ENCODE data around the gene NAA15.
"Not testable (repeated sequence)": the region's sequence is repeated elsewhere in the genome, so short reads cannot be mapped to it uniquely, and the experiment has no call there.

Gene NAA15

DNA sequence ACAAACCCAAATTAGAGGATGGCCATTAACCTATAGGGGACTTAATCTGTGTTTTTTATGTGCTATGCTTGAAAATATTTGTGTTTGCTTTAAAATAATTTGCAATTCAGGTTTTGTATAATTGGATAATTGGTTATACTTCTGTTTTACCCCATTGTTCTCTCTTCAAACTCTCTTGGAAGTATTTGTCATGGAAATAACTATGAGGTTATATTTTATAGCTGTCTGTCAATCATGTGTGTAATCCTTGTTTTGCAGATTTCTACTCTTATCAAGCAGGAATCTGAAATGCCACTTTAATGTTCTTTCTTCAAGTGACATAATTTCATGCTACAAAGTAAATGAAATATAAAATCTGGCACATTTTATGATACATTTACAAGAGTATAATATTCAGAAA is 16.3 kb downstream of the NAA15 start:
- Histone ChIP-seq H3K27me3 (no peaks in the 10 kb centered on the region), H3K4me1 (peaks cover 11 to 55% (median 13%) of the 10 kb centered on the region in 10 experiments), H3K9ac (no peak overlapping the region), H3K27ac (no peak overlapping the region), H4K20me1 (peaks cover 38 to 100% (median 93%) of the 10 kb centered on the region in 11 experiments; a peak in 21 of 22 replicates), H3K9me3 (replicated peaks in 1 of 11) (peaks cover 0 to 66% (median 52%) of the 10 kb centered on the region in 11 experiments; a peak in 18 of 22 replicates), H3K4me3 (no peak overlapping the region), H3K4me2 (no peak overlapping the region), H3K36me3 (peaks cover 0 to 81% (median 74%) of the 10 kb centered on the region in 11 experiments; a peak in 19 of 22 replicates)
- TF ChIP-seq Cebpa-rat (IDR thresholded peaks at IDR 0.05), result no peak

DNA sequence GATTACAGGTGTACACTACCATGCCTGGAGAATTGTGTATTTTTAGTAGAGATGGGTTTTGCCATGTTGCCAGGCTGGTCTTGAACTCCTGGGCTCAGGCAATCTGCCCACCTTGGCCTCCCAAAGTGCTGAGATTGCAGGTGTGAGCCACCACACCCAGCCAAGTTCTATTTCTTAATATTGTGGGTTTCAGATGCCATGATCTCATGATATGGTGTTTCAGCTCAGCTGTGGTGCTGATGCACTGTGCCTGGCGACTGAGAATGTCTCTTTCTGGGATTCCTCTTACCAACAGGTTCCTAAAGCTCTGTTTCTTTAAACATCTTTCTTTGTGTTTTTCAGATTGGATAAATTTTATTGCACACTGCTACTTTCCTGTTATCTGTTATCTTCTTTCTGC is 18.3 kb downstream of the NAA15 start:
- Histone ChIP-seq H3K36me3 (peaks cover 0 to 75% (median 60%) of the 10 kb centered on the region in 11 experiments; a peak in 19 of 22 replicates), H4K20me1 (peaks cover 44 to 100% (median 93%) of the 10 kb centered on the region in 11 experiments; a peak in 21 of 22 replicates), H3K4me2 (no peak overlapping the region), H3K4me1 (peaks cover 0 to 55% (median 0%) of the 10 kb centered on the region in 10 experiments; a peak in 8 of 20 replicates), H3K27ac (no peak overlapping the region), H3K4me3 (no peak overlapping the region), H3K9me3 (replicated peaks in 1 of 11) (peaks cover 0 to 55% (median 47%) of the 10 kb centered on the region in 11 experiments; a peak in 18 of 22 replicates), H3K27me3 (no peaks in the 10 kb centered on the region), H3K9ac (no peak overlapping the region)
- no peak for TF ChIP-seq Cebpa-rat (IDR thresholded peaks at IDR 0.05)

DNA sequence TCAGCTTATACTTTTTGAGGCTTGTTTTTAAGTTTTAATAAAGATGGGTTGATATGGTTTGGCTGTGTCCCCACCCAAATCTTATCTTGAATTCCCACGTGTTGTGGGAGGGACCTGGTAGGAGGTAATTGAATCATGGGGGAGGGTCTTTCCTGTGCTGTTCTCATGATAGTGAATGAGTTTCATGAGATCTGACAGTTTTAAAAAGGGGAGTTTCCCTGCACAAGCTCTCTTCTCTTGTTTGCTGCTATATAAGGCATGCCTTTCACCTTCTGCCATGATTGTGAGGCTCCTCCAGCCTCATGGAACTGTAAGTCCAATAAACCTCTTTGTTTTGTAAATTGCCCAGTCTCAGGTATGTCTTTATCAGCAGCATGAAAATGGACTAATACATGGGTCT is 20.8 kb downstream of the NAA15 start:
- not testable (repeated sequence) for H3K9ac ChIP-seq, H3K27me3 ChIP-seq, H3K27ac ChIP-seq, H3K4me2 ChIP-seq, H3K4me3 ChIP-seq
- Histone ChIP-seq H3K36me3 (peaks cover 3 to 74% (median 51%) of the 10 kb centered on the region in 11 experiments; a peak in 21 of 22 replicates), H3K4me1 (peaks cover 0 to 37% (median 0%) of the 10 kb centered on the region in 10 experiments; a peak in 7 of 20 replicates), H3K9me3 (replicated peaks in 1 of 11) (peaks cover 0 to 37% (median 26%) of the 10 kb centered on the region in 11 experiments; a peak in 17 of 22 replicates), H4K20me1 (peaks cover 57 to 100% (median 100%) of the 10 kb centered on the region in 11 experiments; a peak in 21 of 22 replicates)

- peaks cover 0 to 32% (median 0%) of the 10 kb centered on the region in 10 experiments; a peak in 6 of 20 replicates for H3K4me1 ChIP-seq
- H3K4me2 ChIP-seq, H3K27me3 ChIP-seq, H3K4me3 ChIP-seq, H3K27ac ChIP-seq, H3K9ac ChIP-seq: not testable (repeated sequence)
- peaks cover 0 to 37% (median 26%) of the 10 kb centered on the region in 11 experiments; a peak in 18 of 22 replicates for H3K9me3 ChIP-seq (replicated peaks in 1 of 11)
- peaks cover 8 to 74% (median 51%) of the 10 kb centered on the region in 11 experiments; a peak in 21 of 22 replicates for H3K36me3 ChIP-seq
- peaks cover 55 to 100% (median 100%) of the 10 kb centered on the region in 11 experiments; a peak in 21 of 22 replicates for H4K20me1 ChIP-seq
Measured at GRCh38 chr4:139322541-139322940, 21.2 kb downstream of the NAA15 start.

DNA sequence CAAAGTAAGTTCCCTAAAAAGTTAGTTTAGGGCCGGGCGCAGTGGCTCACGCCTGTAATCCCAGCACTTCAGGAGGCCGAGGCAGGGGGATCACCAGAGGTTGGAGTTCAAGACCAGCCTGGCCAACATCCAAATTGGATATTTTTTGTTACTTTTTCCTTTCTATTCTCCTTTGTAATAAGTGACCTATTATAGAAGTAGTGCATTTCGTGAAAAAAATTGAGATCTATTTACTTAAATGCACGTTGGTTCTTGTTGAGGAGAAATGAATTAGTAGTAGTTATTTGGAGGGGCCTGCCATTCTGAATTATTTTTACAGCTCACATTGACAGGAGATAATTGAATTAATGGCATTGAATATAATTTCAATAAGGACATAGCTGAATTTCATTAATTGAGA is 23.3 kb downstream of the NAA15 start:
- Histone ChIP-seq H3K36me3 (peaks cover 24 to 74% (median 54%) of the 10 kb centered on the region in 11 experiments), H3K4me1 (peaks cover 0 to 26% (median 0%) of the 10 kb centered on the region in 10 experiments; a peak in 6 of 20 replicates), H3K9me3 (replicated peaks in 1 of 11) (peaks cover 0 to 41% (median 33%) of the 10 kb centered on the region in 11 experiments; a peak in 19 of 22 replicates), H3K27me3 (no peaks in the 10 kb centered on the region), H3K4me3 (no peak overlapping the region), H3K4me2 (no peak overlapping the region), H3K27ac (no peak overlapping the region), H4K20me1 (peaks cover 53 to 100% (median 99%) of the 10 kb centered on the region in 11 experiments; a peak in 21 of 22 replicates), H3K9ac (no peak overlapping the region)
- no peak for TF ChIP-seq Cebpa-rat (IDR thresholded peaks at IDR 0.05)

DNA sequence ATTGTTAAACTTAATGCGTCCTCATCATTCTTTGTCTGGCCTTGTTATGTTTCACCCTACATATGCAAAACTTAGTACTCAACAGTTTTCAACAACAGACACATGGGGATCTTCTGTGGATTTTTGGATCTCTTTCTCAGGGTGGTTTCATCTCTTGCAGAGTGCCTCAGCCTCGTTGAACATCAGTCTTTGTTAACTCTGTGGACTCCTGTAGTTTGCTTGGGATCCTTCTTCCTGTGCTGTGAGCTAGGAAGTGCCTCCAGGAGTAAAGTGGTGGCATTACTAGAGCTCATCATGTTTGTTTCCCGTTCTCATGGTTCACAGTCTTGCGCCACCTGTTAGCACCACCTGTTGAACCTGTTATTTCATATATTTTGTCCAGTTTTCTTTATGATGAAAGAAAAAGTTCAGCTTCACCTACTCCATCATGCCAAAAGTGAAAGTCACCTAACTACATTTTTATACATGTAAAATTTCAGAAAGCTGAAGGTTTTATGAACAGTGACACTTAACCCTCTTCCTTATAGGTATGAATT is 28.4 kb downstream of the NAA15 start:
- H3K9ac ChIP-seq, result no peak overlapping the region
- peak overlapping the region in 2 of 11 experiments; percentile 20 to 26; a peak in 1 of 22 replicates for H3K4me2 ChIP-seq

GRCh38 chr4:139330283-139330682 is 29.0 kb downstream of the NAA15 start:
- Histone ChIP-seq H3K9ac (no peak overlapping the region), H3K4me3 (no peak overlapping the region), H3K9me3 (replicated peaks in 1 of 11) (peaks cover 0 to 30% (median 27%) of the 10 kb centered on the region in 11 experiments; a peak in 19 of 22 replicates), H3K27me3 (no peaks in the 10 kb centered on the region), H3K4me1 (peaks cover 0 to 28% (median 0%) of the 10 kb centered on the region in 10 experiments; a peak in 7 of 20 replicates), H3K27ac (peak overlapping the region in 2 of 11 experiments; percentile 34 to 41; a peak in 3 of 22 replicates), H4K20me1 (peaks cover 55 to 100% (median 99%) of the 10 kb centered on the region in 11 experiments; a peak in 21 of 22 replicates), H3K36me3 (peaks cover 32 to 100% (median 82%) of the 10 kb centered on the region in 11 experiments), H3K4me2 (peak overlapping the region in 2 of 11 experiments; percentile 12 to 20; a peak in 3 of 22 replicates)
- TF ChIP-seq Cebpa-rat (IDR thresholded peaks at IDR 0.05), result no peak

More for the DNA sequence above, 28.4 kb downstream of the NAA15 start:
- no peak overlapping the region for H3K4me3 ChIP-seq
- H4K20me1 ChIP-seq, result peaks cover 60 to 100% (median 99%) of the 10 kb centered on the region in 11 experiments; a peak in 21 of 22 replicates
- 0 out of 22 replicates have a peak overlapping the region, but pooled peaks of 1 of the 11 experiments have one; percentile 41 for H3K27ac ChIP-seq
- H3K36me3 ChIP-seq, result peaks cover 29 to 97% (median 76%) of the 10 kb centered on the region in 11 experiments
- peaks cover 0 to 30% (median 27%) of the 10 kb centered on the region in 11 experiments; a peak in 19 of 22 replicates for H3K9me3 ChIP-seq (replicated peaks in 1 of 11)
- peaks cover 0 to 28% (median 0%) of the 10 kb centered on the region in 10 experiments; a peak in 7 of 20 replicates for H3K4me1 ChIP-seq
- TF ChIP-seq Cebpa-rat (IDR thresholded peaks at IDR 0.05), result no peak
- H3K27me3 ChIP-seq, result no peaks in the 10 kb centered on the region

- Histone ChIP-seq H3K27me3 (no peaks in the 10 kb centered on the region), H3K4me3 (no peak overlapping the region), H3K27ac (peak overlapping the region in 2 of 11 experiments; percentile 34 to 41; a peak in 3 of 22 replicates), H3K36me3 (peaks cover 32 to 99% (median 82%) of the 10 kb centered on the region in 11 experiments), H3K4me2 (peak overlapping the region in 2 of 11 experiments; percentile 29 to 43; a peak in 4 of 22 replicates), H3K9ac (no peak overlapping the region), H3K9me3 (replicated peaks in 1 of 11) (peaks cover 0 to 30% (median 25%) of the 10 kb centered on the region in 11 experiments; a peak in 19 of 22 replicates), H4K20me1 (peaks cover 46 to 99% (median 98%) of the 10 kb centered on the region in 11 experiments; a peak in 21 of 22 replicates), H3K4me1 (peaks cover 0 to 28% (median 0%) of the 10 kb centered on the region in 10 experiments; a peak in 7 of 20 replicates)
- TF ChIP-seq Cebpa-rat (IDR thresholded peaks at IDR 0.05), result no peak
Measured at GRCh38 chr4:139331185-139331584, 29.9 kb downstream of the NAA15 start.

DNA sequence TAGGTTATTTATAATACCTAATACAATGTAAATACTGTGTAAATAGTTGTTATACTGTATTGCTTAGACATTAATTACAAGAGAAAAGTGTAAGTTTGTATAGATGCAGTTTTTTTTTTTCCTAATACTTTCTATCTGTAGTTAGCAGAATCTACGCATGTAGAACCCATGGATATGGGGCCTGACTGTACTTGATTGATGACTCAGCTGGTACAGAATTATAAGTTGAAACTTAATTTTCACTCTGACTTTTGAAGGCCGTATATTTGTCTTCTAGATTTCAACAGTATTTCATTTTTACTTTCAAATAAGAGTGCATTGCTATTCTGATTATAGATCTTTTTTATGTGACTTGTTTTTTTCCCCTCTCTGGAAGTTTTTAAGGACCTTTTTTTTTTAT is 31.7 kb downstream of the NAA15 start:
- Histone ChIP-seq H3K36me3 (peaks cover 30 to 98% (median 85%) of the 10 kb centered on the region in 11 experiments), H3K9me3 (replicated peaks in 1 of 11) (peaks cover 0 to 17% (median 13%) of the 10 kb centered on the region in 11 experiments; a peak in 19 of 22 replicates), H3K4me1 (peaks cover 0 to 41% (median 0%) of the 10 kb centered on the region in 10 experiments; a peak in 7 of 20 replicates), H3K9ac (no peak overlapping the region), H3K27ac (no peak overlapping the region), H3K27me3 (no peaks in the 10 kb centered on the region), H3K4me2 (no peak overlapping the region), H3K4me3 (no peak overlapping the region), H4K20me1 (peaks cover 36 to 98% (median 94%) of the 10 kb centered on the region in 11 experiments; a peak in 21 of 22 replicates)
- no peak for TF ChIP-seq Cebpa-rat (IDR thresholded peaks at IDR 0.05)

Data from BLaER1 treated with 17β-estradiol and CSF1 and Interleukin-3, amounts not matched to agents 10 nM and 100 nM (cell line).